Measurements from ENCODE around the gene GPR55. TPM values are rescaled to one million over a fixed set of nuclear protein-coding genes. Genes with fewer than 3 reads are reported as not detected.

Gene GPR55
- total RNA-seq, 1 experiment from 2014 or later, result 0.07 TPM

GRCh38 chr2:230903231-230904150, 21.6 kb downstream of the GPR55 start:
- Histone ChIP-seq H3K27me3 (ENCODE audit: low read length) (no peaks in the 10 kb centered on the region), H3K4me3 (ENCODE audit: low read length) (no peak overlapping the region), H3K4me1 (ENCODE audit: insufficient read depth, low read length) (peaks cover 16% of the 10 kb centered on the region), H3K4me2 (ENCODE audit: low read length) (no peak overlapping the region), H4K20me1 (ENCODE audit: low read length) (no peaks in the 10 kb centered on the region), H3F3A (ENCODE audit: low read length, unreplicated experiment) (no peaks in the 10 kb centered on the region), H2AFZ (ENCODE audit: low read length) (no peak overlapping the region), H3K27ac (ENCODE audit: low read length) (no peak overlapping the region), H3K9me3 (ENCODE audit: low read length) (no peaks in the 10 kb centered on the region), H3K79me2 (ENCODE audit: low read length) (peaks cover 14% of the 10 kb centered on the region), H3K9me2 (replicated peaks; ENCODE audit: low read length) (no peaks in the 10 kb centered on the region), H3K9ac (ENCODE audit: low read length) (no peak overlapping the region), H3K36me3 (ENCODE audit: low read depth, low read length) (no peaks in the 10 kb centered on the region)
- ATAC-seq (no peak), DNase-seq (no peak)
- ChIA-PET POLR2A (ENCODE audit: unreplicated experiment) (no interaction called here), CTCF (no interaction called here)
- intact Hi-C loops (cut with micrococcal nuclease), result loop anchor here (5.0 kb wide), 2 partner anchors 81 to 154 kb away; partner anchors contain the start of gene PSMD1
- no TSS peak for BruUV-seq (replicated peaks)
- TF ChIP-seq, protein P1, sequence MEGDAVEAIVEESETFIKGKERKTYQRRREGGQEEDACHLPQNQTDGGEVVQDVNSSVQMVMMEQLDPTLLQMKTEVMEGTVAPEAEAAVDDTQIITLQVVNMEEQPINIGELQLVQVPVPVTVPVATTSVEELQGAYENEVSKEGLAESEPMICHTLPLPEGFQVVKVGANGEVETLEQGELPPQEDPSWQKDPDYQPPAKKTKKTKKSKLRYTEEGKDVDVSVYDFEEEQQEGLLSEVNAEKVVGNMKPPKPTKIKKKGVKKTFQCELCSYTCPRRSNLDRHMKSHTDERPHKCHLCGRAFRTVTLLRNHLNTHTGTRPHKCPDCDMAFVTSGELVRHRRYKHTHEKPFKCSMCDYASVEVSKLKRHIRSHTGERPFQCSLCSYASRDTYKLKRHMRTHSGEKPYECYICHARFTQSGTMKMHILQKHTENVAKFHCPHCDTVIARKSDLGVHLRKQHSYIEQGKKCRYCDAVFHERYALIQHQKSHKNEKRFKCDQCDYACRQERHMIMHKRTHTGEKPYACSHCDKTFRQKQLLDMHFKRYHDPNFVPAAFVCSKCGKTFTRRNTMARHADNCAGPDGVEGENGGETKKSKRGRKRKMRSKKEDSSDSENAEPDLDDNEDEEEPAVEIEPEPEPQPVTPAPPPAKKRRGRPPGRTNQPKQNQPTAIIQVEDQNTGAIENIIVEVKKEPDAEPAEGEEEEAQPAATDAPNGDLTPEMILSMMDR (conservative IDR thresholded peaks at IDR 0.05; ENCODE audit: low read depth, low read length), result no peak

GRCh38 chr2:230902180-230902899, 22.7 kb downstream of the GPR55 start:
- Histone ChIP-seq H3K4me3 (ENCODE audit: low read length) (no peak overlapping the region), H3K79me2 (ENCODE audit: low read length) (peaks cover 6% of the 10 kb centered on the region), H2AFZ (ENCODE audit: low read length) (no peak overlapping the region), H3K9me3 (ENCODE audit: low read length) (no peaks in the 10 kb centered on the region), H3K4me1 (ENCODE audit: insufficient read depth, low read length) (peaks cover 4% of the 10 kb centered on the region; the same call in 1 of the 2 replicates), H3K9ac (ENCODE audit: low read length) (no peak overlapping the region), H3K9me2 (replicated peaks; ENCODE audit: low read length) (no peaks in the 10 kb centered on the region), H3K4me2 (ENCODE audit: low read length) (no peak overlapping the region), H3K27me3 (ENCODE audit: low read length) (no peaks in the 10 kb centered on the region), H3K27ac (ENCODE audit: low read length) (no peak overlapping the region), H3K36me3 (ENCODE audit: low read depth, low read length) (no peaks in the 10 kb centered on the region), H3F3A (ENCODE audit: low read length, unreplicated experiment) (no peaks in the 10 kb centered on the region), H4K20me1 (ENCODE audit: low read length) (no peaks in the 10 kb centered on the region)
- no TSS peak for BruUV-seq (replicated peaks)
- ChIA-PET POLR2A (ENCODE audit: unreplicated experiment) (no interaction called here), CTCF (interaction anchor here (1.1 kb wide), 1 partner anchor 85 kb away, joined by 10 read pairs; no protein-coding TSS in a partner anchor)
- DNase-seq (peak; percentile 72), ATAC-seq (peak; percentile 85)
- intact Hi-C loops (cut with micrococcal nuclease), result loop anchor here (1.0 to 5.0 kb wide), 3 partner anchors 80 to 155 kb away; partner anchors contain the start of gene PSMD1
- TF ChIP-seq EZH2phosphoT487 (IDR thresholded peaks at IDR 0.05; ENCODE audit: borderline replicate concordance, low read length) (no peak), EZH2 (IDR thresholded peaks at IDR 0.05; ENCODE audit: low read length, unreplicated experiment) (no peak)
- TF ChIP-seq, protein P1 (conservative IDR thresholded peaks at IDR 0.05; ENCODE audit: low read depth, low read length), result peak; percentile 86
